ENCODE results near the gene ATRNL1. TPM values are rescaled to one million over a fixed set of nuclear protein-coding genes. Genes with fewer than 3 reads are reported as not detected.

ATRNL1 gene
- total RNA-seq, 1 donor from 2014 or later = 66.0 TPM

DNA sequence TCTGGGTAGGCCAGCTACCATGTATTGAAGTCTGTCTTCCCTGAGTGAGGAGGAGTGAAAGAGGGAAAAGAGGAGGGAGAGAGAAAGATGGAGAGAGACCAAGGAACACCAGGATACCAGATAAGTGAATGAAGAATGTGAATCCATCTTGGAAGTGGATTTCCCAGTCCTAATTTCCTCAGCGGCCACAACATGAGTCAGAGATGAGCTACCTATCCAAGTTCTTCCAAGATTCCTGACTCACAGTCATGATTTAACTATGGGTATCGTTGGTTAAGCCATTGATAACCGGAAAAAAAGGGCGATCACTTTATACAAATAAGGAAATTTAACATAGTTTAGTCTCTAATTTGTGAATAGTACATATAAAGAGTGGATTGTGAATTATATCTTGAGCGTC, 561.8 kb downstream of the ATRNL1 start:
- no peak for DNase-seq (ENCODE audit: low spot score)
- H3K4me3 Mint-ChIP-seq (ENCODE audit: unreplicated experiment) = no peak overlapping the region
- TF ChIP-seq, protein P1, sequence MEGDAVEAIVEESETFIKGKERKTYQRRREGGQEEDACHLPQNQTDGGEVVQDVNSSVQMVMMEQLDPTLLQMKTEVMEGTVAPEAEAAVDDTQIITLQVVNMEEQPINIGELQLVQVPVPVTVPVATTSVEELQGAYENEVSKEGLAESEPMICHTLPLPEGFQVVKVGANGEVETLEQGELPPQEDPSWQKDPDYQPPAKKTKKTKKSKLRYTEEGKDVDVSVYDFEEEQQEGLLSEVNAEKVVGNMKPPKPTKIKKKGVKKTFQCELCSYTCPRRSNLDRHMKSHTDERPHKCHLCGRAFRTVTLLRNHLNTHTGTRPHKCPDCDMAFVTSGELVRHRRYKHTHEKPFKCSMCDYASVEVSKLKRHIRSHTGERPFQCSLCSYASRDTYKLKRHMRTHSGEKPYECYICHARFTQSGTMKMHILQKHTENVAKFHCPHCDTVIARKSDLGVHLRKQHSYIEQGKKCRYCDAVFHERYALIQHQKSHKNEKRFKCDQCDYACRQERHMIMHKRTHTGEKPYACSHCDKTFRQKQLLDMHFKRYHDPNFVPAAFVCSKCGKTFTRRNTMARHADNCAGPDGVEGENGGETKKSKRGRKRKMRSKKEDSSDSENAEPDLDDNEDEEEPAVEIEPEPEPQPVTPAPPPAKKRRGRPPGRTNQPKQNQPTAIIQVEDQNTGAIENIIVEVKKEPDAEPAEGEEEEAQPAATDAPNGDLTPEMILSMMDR (IDR thresholded peaks at IDR 0.05) = no peak
- no peak overlapping the region for H3K27ac Mint-ChIP-seq (ENCODE audit: unreplicated experiment)
- H3K9me3 Mint-ChIP-seq (ENCODE audit: low read depth) = no peaks in the 10 kb centered on the region
- no peaks in the 10 kb centered on the region for H3K36me3 Mint-ChIP-seq (ENCODE audit: low read depth)
- no peaks in the 10 kb centered on the region for H3K27me3 Mint-ChIP-seq (ENCODE audit: low read depth)
- H3K4me1 Mint-ChIP-seq (ENCODE audit: low read depth) = peaks cover 13% of the 10 kb centered on the region

DNA sequence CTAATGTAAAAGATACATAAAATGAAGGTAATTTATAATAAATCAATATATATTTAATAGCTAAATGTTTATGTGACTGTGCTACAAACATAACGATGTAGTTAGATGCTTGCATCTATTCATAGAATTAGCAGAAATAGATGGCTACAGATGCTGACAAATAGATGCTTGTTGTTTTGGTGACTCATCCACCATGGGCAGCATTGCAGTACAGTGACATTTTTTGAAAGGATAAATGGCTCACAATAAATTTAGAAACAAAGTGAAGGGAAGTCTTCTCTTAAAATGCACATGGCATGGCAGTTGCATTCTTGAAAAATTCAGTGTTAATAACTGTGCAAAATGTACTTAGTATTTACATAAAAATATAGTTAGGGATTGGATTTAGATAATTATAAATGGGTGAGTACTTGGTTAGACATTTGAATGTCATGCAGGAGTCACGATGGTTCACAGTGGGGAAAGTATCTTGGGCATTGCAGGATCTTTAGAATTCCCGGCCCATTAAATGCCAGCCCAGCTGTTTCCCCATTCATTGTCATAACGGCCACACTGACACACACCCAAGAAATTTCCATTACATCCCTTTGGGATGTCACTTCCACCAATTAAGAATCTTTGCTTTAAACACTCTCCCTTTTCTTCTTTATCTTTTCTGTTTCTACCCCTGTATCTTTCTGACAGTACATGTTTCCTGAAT, 564.1 kb downstream of the ATRNL1 start:
- TF ChIP-seq, protein P1 (IDR thresholded peaks at IDR 0.05) = no peak
- no peak for DNase-seq (ENCODE audit: low spot score)
- Mint-ChIP-seq H3K36me3 (ENCODE audit: low read depth) (no peaks in the 10 kb centered on the region), H3K4me3 (ENCODE audit: unreplicated experiment) (no peak overlapping the region), H3K4me1 (ENCODE audit: low read depth) (peaks cover 11% of the 10 kb centered on the region), H3K27me3 (ENCODE audit: low read depth) (no peaks in the 10 kb centered on the region), H3K27ac (ENCODE audit: unreplicated experiment) (peak overlapping the region; percentile 38), H3K9me3 (ENCODE audit: low read depth) (no peaks in the 10 kb centered on the region)

DNA sequence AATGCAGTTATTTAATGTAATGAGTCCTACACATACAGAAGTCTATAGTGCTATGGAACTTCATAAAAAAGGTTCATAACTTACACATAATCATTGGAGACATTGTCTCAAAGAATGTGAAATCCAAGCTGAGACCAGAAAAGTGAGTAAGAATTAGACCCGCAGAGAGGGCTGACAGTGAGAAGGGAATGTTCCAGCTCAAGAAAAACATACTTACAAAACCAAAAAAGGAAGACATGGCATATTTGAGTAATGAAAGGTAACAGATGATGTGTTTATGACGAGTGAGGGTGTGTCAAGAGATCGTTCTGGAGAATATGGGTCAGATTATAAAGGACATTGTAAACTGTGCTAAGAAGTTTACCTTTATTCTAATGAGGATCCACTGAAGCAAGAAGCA, 566.5 kb downstream of the ATRNL1 start:
- Mint-ChIP-seq H3K4me1 (ENCODE audit: low read depth) (peaks cover 17% of the 10 kb centered on the region), H3K27me3 (ENCODE audit: low read depth) (no peaks in the 10 kb centered on the region), H3K9me3 (ENCODE audit: low read depth) (no peaks in the 10 kb centered on the region), H3K4me3 (ENCODE audit: unreplicated experiment) (no peak overlapping the region), H3K36me3 (ENCODE audit: low read depth) (no peaks in the 10 kb centered on the region), H3K27ac (ENCODE audit: unreplicated experiment) (no peak overlapping the region)
- TF ChIP-seq, protein P1 (IDR thresholded peaks at IDR 0.05) = no peak
- no peak for DNase-seq (ENCODE audit: low spot score)

- no peak for DNase-seq (ENCODE audit: low spot score)
- Mint-ChIP-seq H3K4me3 (ENCODE audit: unreplicated experiment) (no peak overlapping the region), H3K27me3 (ENCODE audit: low read depth) (no peaks in the 10 kb centered on the region), H3K9me3 (ENCODE audit: low read depth) (no peaks in the 10 kb centered on the region), H3K4me1 (ENCODE audit: low read depth) (peaks cover 14% of the 10 kb centered on the region), H3K36me3 (ENCODE audit: low read depth) (no peaks in the 10 kb centered on the region), H3K27ac (ENCODE audit: unreplicated experiment) (no peak overlapping the region)
- TF ChIP-seq, protein P1 (IDR thresholded peaks at IDR 0.05) = no peak
Measured at GRCh38 chr10:115660391-115660790, 567.2 kb downstream of the ATRNL1 start.

DNA sequence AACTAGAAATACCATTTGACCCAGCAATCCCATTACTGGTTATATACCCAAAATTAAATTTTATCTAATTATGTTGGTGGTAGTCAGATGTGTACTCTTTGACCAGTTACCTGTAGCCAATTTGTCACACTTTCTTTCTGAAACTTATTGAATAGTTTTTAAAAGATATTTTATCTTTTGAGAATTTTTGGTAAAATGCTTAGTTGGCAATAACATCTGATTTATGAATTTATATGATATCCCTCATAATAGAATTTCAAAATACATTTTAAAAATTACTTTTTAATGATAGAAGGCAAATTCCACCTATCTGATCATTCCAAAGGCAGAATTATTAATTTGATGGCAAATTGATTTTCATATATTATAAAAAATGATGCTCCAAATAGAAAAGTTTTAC, 569.3 kb downstream of the ATRNL1 start:
- H3K36me3 Mint-ChIP-seq (ENCODE audit: low read depth) = no peaks in the 10 kb centered on the region
- H3K27me3 Mint-ChIP-seq (ENCODE audit: low read depth) = no peaks in the 10 kb centered on the region
- H3K4me3 Mint-ChIP-seq (ENCODE audit: unreplicated experiment) = no peak overlapping the region
- no peak overlapping the region for H3K27ac Mint-ChIP-seq (ENCODE audit: unreplicated experiment)
- TF ChIP-seq, protein P1 (IDR thresholded peaks at IDR 0.05) = no peak
- DNase-seq (ENCODE audit: low spot score) = no peak
- H3K4me1 Mint-ChIP-seq (ENCODE audit: low read depth) = peaks cover 10% of the 10 kb centered on the region
- H3K9me3 Mint-ChIP-seq (ENCODE audit: low read depth) = no peaks in the 10 kb centered on the region
